ENCODE data around the gene IL11.
"Not testable (repeated sequence)": the region's sequence is repeated elsewhere in the genome, so short reads cannot be mapped to it uniquely, and the experiment has no call there.

IL11 gene

DNA sequence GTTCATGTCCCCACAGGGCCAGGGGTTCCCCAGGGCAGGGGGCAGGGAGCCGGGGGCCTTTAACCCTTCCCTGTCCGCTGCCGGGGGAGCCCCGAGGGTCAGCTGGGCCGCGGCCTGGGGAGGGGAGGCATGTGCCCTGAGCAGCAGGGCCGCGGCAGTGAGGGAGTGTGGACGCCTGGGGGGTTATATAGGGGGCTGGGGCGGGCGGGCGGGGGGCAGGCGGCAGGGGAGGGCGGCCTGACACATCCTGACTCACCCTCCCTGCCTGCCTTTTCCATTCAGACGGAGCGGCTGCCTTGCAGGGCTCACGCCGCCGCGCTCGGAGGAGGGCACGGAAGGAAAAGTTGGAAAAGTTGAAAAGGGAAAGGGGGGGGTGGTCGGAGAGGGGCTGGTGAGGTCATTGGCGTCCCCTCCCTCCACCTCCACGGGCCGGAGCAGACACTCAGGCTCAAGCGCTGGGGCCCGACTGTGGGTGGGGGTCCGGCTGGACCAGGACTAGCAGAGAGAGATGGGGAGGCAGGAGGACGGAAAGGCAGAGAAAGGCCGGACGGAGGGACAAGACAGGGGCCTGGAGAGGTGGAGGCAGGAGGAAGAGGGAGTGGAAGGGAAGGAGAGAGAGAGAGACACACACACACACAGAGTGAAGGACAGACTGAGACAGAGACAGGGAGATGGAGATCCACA, at the start of gene IL11:
Gene IL11 (minus strand): TSS at position 159 of the 684 bp plus-strand sequence. CDS start 153 bp downstream, at position 6.
- POLR2A ChIA-PET: interaction anchor here (0.9 kb wide), 1 partner anchor 31 kb away, joined by 3 read pairs; no protein-coding TSS in a partner anchor
- TF ChIP-seq, protein P1, sequence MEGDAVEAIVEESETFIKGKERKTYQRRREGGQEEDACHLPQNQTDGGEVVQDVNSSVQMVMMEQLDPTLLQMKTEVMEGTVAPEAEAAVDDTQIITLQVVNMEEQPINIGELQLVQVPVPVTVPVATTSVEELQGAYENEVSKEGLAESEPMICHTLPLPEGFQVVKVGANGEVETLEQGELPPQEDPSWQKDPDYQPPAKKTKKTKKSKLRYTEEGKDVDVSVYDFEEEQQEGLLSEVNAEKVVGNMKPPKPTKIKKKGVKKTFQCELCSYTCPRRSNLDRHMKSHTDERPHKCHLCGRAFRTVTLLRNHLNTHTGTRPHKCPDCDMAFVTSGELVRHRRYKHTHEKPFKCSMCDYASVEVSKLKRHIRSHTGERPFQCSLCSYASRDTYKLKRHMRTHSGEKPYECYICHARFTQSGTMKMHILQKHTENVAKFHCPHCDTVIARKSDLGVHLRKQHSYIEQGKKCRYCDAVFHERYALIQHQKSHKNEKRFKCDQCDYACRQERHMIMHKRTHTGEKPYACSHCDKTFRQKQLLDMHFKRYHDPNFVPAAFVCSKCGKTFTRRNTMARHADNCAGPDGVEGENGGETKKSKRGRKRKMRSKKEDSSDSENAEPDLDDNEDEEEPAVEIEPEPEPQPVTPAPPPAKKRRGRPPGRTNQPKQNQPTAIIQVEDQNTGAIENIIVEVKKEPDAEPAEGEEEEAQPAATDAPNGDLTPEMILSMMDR (IDR thresholded peaks at IDR 0.05; ENCODE audit: control extremely low read depth, extremely low read depth, low read depth, missing control alignments): no peak
- CTCF ChIA-PET: no interaction called here
- DNase-seq (ENCODE audit: extremely low spot score): no peak

GRCh38 chr19:55419624-55420236, 49.5 kb upstream of the IL11 start:
- ChIA-PET POLR2A (interaction anchor here (0.6 kb wide), 1 partner anchor 88 kb away, joined by 3 read pairs; no protein-coding TSS in a partner anchor), CTCF (interaction anchor here (0.9 to 5.2 kb wide), 9 partner anchors 10 to 331 kb away, joined by 3 to 24 read pairs (median 4); no protein-coding TSS in a partner anchor)
- TF ChIP-seq, protein P1 (IDR thresholded peaks at IDR 0.05; ENCODE audit: control extremely low read depth, extremely low read depth, low read depth, missing control alignments): no peak
- no peak for DNase-seq (ENCODE audit: extremely low spot score)

GRCh38 chr19:55419103-55419502, 48.8 kb upstream of the IL11 start:
- POLR2A ChIA-PET: interaction anchor here (2.1 kb wide), 1 partner anchor 12 kb away, joined by 7 read pairs; the partner anchor contains the start of gene UBE2S

DNA sequence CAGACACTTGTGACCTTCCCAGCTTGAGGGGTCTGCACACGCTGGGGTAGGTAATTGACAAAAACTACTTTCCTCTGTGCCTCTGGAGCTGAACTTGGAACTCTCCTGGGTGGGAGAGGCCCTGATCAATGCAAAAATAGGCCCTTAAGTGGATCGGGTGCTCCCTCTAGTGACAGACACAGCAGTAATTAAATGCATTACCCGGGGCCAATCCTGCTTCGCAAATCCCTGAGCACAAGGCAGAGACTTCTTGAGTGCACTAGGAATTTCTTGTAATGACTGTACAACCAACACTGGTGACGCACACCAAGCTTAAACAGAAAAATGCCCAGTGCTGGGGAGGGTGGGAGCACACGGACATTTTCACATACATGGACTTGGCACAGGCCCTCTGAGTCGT, 47.9 kb upstream of the IL11 start:
- TF ChIP-seq, protein P1 (IDR thresholded peaks at IDR 0.05; ENCODE audit: control extremely low read depth, extremely low read depth, low read depth, missing control alignments): peak; percentile 71
- ChIA-PET CTCF (interaction anchor here (0.7 to 5.2 kb wide), 30 partner anchors 9 to 529 kb away, joined by 3 to 28 read pairs (median 4); partner anchors contain the start of gene TMEM238), POLR2A (interaction anchor here (2.1 kb wide), 1 partner anchor 11 kb away, joined by 7 read pairs; the partner anchor contains the start of gene UBE2S)
- peak; percentile 71 for DNase-seq (ENCODE audit: extremely low spot score)

More at GRCh38 chr19:55419103-55419502, 48.8 kb upstream of the IL11 start:
- CTCF ChIA-PET: interaction anchor here (0.9 to 5.2 kb wide), 18 partner anchors 8 to 331 kb away, joined by 3 to 28 read pairs (median 4); no protein-coding TSS in a partner anchor
- DNase-seq (ENCODE audit: extremely low spot score): no peak
- TF ChIP-seq, protein P1 (IDR thresholded peaks at IDR 0.05; ENCODE audit: control extremely low read depth, extremely low read depth, low read depth, missing control alignments): no peak

DNA sequence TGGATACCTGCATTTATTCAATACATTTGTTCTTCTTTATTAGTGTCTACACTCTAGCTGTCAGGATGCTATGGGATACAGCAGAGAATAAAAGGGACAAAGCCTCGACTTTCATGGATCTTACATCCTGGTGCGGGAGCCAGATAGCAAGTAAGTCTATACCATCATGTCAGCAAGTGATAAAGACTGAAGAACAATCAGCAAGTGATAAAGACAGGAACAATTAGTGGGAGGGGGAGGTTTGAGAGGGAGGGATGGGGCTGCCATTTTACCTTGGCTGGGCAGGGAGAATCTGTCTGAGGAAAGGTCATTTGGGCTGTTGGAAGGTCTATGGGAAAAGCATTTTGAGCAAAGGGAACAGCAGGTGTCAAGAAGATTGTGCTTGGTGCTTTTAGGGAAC, 39.9 kb upstream of the IL11 start:
- CTCF ChIA-PET: interaction anchor here (1.4 to 2.1 kb wide), 2 partner anchors 8 to 20 kb away, joined by 4 to 7 read pairs; no protein-coding TSS in a partner anchor
- POLR2A ChIA-PET: no interaction called here
- no peak for DNase-seq (ENCODE audit: extremely low spot score)
- TF ChIP-seq, protein P1 (IDR thresholded peaks at IDR 0.05; ENCODE audit: control extremely low read depth, extremely low read depth, low read depth, missing control alignments): no peak

DNA sequence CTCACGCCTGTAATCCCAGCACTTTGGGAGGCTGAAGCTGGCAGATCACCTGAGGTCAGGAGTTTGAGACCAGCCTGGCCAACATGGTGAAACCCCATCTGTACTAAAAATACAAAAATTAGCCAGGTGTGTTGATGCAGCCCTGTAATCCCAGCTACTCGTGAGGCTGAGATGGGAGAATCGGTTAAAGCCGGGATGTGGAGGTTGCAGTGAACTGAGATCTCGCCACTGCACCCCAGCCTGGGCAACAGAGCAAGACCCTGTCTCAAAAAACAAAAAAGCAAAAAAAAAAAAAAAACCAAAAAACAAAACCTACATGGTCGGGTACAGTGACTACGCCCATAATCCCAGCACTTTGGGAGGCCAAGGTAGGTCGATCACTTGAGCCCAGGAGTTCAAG, 38.9 kb upstream of the IL11 start:
- CTCF ChIA-PET: interaction anchor here (1.0 to 2.1 kb wide), 4 partner anchors 9 to 270 kb away, joined by 3 to 7 read pairs (median 4); no protein-coding TSS in a partner anchor
- DNase-seq (ENCODE audit: extremely low spot score); POLR2A ChIA-PET: not testable (repeated sequence)
